HEK293 (cell line): Measurements from ENCODE around the gene ESRRG.

ENCODE experiments used
- CTCF ChIA-PET: fragments of 350-600 bp; formaldehyde crosslinking; extraction: SDS; loops from one replicate; lab custom pipeline; 2021; ENCODE audit warnings: antibody characterized with exemption; lab: Yijun Ruan, JAX
- POLR2A ChIA-PET: fragments of 300-600 bp; formaldehyde crosslinking; extraction: SDS; loops from one replicate; lab custom pipeline; 2020; ENCODE audit warnings: antibody characterized with exemption, inconsistent platforms; lab: Yijun Ruan, JAX
- H3K27ac ChIP-seq: fragments of 200-500 bp; sonication (Bioruptor generic); 2 replicates; pipeline ENCODE4 v1.5.1; 2014; ENCODE audit warnings: low read depth, low read length, control low read depth, inconsistent platforms; ENCODE audit errors: extremely low read depth
- H3K36me3 ChIP-seq, 2 experiments: fragments of 200-500 bp in 1 of 2; sonication (Bioruptor generic) in 1 of 2; 1 replicate in 1 of 2; 2 replicates in 1 of 2; pipeline ENCODE4 v1.5.1; 2014 to 2017; ENCODE audit warnings: inconsistent platforms in 2 of 2, low read length in 2 of 2; ENCODE audit not compliant: control insufficient read depth in 2 of 2, insufficient read depth in 1 of 2
- H3K4me1 ChIP-seq: fragments of 200-500 bp; sonication (Bioruptor generic); 2 replicates; pipeline ENCODE4 v1.5.1; 2014; ENCODE audit warnings: mild to moderate bottlenecking, low read length, inconsistent platforms; ENCODE audit not compliant: control insufficient read depth, insufficient read depth
- H3K4me3 ChIP-seq: 2 replicates; pipeline ENCODE4 v1.5.1; 2011; ENCODE audit warnings: low read depth, mild to moderate bottlenecking, control low read depth, low read length, moderate library complexity
- H3K9me3 ChIP-seq: fragments of 200-500 bp; sonication (Bioruptor generic); 2 replicates; pipeline ENCODE4 v1.5.1; 2014; ENCODE audit warnings: low read depth, low read length, inconsistent platforms; ENCODE audit not compliant: control insufficient read depth, insufficient read depth
- AEBP2 ChIP-seq: fragments of 450-650 bp; formaldehyde crosslinking; IDR thresholded peaks from 2 replicates; pipeline ENCODE4 v1.5.1; 2016; ENCODE audit warnings: missing biosample characterization, missing genetic modification characterization, borderline replicate concordance
- BCL11A ChIP-seq: fragments of 450-650 bp; formaldehyde crosslinking; IDR thresholded peaks from 2 replicates; pipeline ENCODE4 v1.5.1; 2016; ENCODE audit warnings: low read depth, missing biosample characterization, missing genetic modification characterization
- BCL6B ChIP-seq: fragments of 450-650 bp; formaldehyde crosslinking; IDR thresholded peaks from 2 replicates; pipeline ENCODE4 v1.5.1; 2017; ENCODE audit warnings: missing biosample characterization, missing genetic modification characterization
- GLIS1 ChIP-seq: fragments of 450-650 bp; formaldehyde crosslinking; IDR thresholded peaks from 2 replicates; pipeline ENCODE4 v1.5.1; 2016; ENCODE audit warnings: missing biosample characterization, missing genetic modification characterization
- HIC1 ChIP-seq: fragments of 450-650 bp; formaldehyde crosslinking; IDR thresholded peaks from 2 replicates; pipeline ENCODE4 v1.5.1; 2016; ENCODE audit warnings: missing biosample characterization, missing genetic modification characterization
- HOXA7 ChIP-seq: sonication (generic); formaldehyde crosslinking; IDR thresholded peaks from 2 replicates; pipeline ENCODE4 v1.8.1; 2022; ENCODE audit warnings: missing genetic modification reagents, borderline replicate concordance
- ZBTB8A ChIP-seq: fragments of 450-650 bp; formaldehyde crosslinking; IDR thresholded peaks from 2 replicates; pipeline ENCODE4 v1.5.1; 2016; ENCODE audit warnings: missing biosample characterization, missing genetic modification characterization
- ZNF174 ChIP-seq: fragments of 450-650 bp; formaldehyde crosslinking; IDR thresholded peaks from 2 replicates; pipeline ENCODE4 v1.5.0; 2017; ENCODE audit warnings: missing biosample characterization, mild to moderate bottlenecking, missing genetic modification characterization
- ZNF19 ChIP-seq: fragments of 450-650 bp; formaldehyde crosslinking; IDR thresholded peaks from 2 replicates; pipeline ENCODE4; 2016; ENCODE audit warnings: missing biosample characterization, missing genetic modification characterization, low read depth
- ZNF239 ChIP-seq: fragments of 450-650 bp; formaldehyde crosslinking; IDR thresholded peaks from 2 replicates; pipeline ENCODE4 v1.5.1; 2016; ENCODE audit warnings: missing biosample characterization, missing genetic modification characterization
- ZNF292 ChIP-seq: fragments of 450-650 bp; formaldehyde crosslinking; IDR thresholded peaks from 2 replicates; pipeline ENCODE4 v1.5.1; 2016; ENCODE audit warnings: low read depth, missing biosample characterization, missing genetic modification characterization, borderline replicate concordance
- ZNF311 ChIP-seq: fragments of 450-650 bp; formaldehyde crosslinking; IDR thresholded peaks from 2 replicates; pipeline ENCODE4 v1.5.1; 2017; ENCODE audit warnings: missing biosample characterization, missing genetic modification characterization, borderline replicate concordance
- ZNF529 ChIP-seq: fragments of 450-650 bp; formaldehyde crosslinking; IDR thresholded peaks from 2 replicates; pipeline ENCODE4 v1.5.1; 2017; ENCODE audit warnings: missing genetic modification characterization, missing biosample characterization; ENCODE audit not compliant: insufficient replicate concordance
- ZNF548 ChIP-seq: fragments of 450-650 bp; formaldehyde crosslinking; IDR thresholded peaks from 2 replicates; pipeline ENCODE4 v1.5.1; 2016; ENCODE audit warnings: missing biosample characterization, missing genetic modification characterization
- ZNF560 ChIP-seq: fragments of 450-650 bp; formaldehyde crosslinking; IDR thresholded peaks from 2 replicates; pipeline ENCODE4 v1.5.1; 2017; ENCODE audit warnings: missing biosample characterization, missing genetic modification characterization, borderline replicate concordance
- ZNF785 ChIP-seq: fragments of 450-650 bp; formaldehyde crosslinking; IDR thresholded peaks from 2 replicates; pipeline ENCODE4 v1.5.1; 2016; ENCODE audit warnings: missing biosample characterization, missing genetic modification characterization
- ZSCAN18 ChIP-seq: fragments of 450-650 bp; formaldehyde crosslinking; IDR thresholded peaks from 2 replicates; pipeline ENCODE4 v1.5.1; 2016; ENCODE audit warnings: missing biosample characterization, missing genetic modification characterization
- TF ChIP-seq, protein P1 (sequence below): fragments of 450-650 bp; formaldehyde crosslinking; IDR thresholded peaks from 2 replicates; pipeline ENCODE4 v1.5.1; 2016; ENCODE audit warnings: missing biosample characterization, missing genetic modification characterization
- TF ChIP-seq, protein P2 (sequence below): fragments of 450-650 bp; formaldehyde crosslinking; IDR thresholded peaks from 2 replicates; pipeline ENCODE4 v1.5.1; 2016; ENCODE audit warnings: missing biosample characterization, missing genetic modification characterization

ESRRG gene

GRCh38 chr1:216740331-216740730, 17.1 kb upstream of the ESRRG start:
- CTCF ChIA-PET = interaction anchor here (1.0 kb wide), 1 partner anchor 10 kb away, joined by 3 read pairs; no protein-coding TSS in a partner anchor
- TF ChIP-seq, protein P1, sequence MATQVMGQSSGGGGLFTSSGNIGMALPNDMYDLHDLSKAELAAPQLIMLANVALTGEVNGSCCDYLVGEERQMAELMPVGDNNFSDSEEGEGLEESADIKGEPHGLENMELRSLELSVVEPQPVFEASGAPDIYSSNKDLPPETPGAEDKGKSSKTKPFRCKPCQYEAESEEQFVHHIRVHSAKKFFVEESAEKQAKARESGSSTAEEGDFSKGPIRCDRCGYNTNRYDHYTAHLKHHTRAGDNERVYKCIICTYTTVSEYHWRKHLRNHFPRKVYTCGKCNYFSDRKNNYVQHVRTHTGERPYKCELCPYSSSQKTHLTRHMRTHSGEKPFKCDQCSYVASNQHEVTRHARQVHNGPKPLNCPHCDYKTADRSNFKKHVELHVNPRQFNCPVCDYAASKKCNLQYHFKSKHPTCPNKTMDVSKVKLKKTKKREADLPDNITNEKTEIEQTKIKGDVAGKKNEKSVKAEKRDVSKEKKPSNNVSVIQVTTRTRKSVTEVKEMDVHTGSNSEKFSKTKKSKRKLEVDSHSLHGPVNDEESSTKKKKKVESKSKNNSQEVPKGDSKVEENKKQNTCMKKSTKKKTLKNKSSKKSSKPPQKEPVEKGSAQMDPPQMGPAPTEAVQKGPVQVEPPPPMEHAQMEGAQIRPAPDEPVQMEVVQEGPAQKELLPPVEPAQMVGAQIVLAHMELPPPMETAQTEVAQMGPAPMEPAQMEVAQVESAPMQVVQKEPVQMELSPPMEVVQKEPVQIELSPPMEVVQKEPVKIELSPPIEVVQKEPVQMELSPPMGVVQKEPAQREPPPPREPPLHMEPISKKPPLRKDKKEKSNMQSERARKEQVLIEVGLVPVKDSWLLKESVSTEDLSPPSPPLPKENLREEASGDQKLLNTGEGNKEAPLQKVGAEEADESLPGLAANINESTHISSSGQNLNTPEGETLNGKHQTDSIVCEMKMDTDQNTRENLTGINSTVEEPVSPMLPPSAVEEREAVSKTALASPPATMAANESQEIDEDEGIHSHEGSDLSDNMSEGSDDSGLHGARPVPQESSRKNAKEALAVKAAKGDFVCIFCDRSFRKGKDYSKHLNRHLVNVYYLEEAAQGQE (tag by site-specific recombination) = no peak
- TF ChIP-seq ZSCAN18 (tag by site-specific recombination) (no peak), AEBP2 (tag by site-specific recombination) (no peak), ZNF292 (no peak), BCL11A (no peak), ZBTB8A (tag by site-specific recombination) (no peak), BCL6B (no peak), GLIS1 (tag by site-specific recombination) (no peak)
- POLR2A ChIA-PET = no interaction called here
- no peaks in the 10 kb centered on the region for H3K9me3 ChIP-seq
- H3K27ac ChIP-seq = no peak overlapping the region
- H3K4me3 ChIP-seq = no peak overlapping the region
- no peaks in the 10 kb centered on the region for H3K36me3 ChIP-seq
- no peaks in the 10 kb centered on the region for H3K4me1 ChIP-seq

DNA sequence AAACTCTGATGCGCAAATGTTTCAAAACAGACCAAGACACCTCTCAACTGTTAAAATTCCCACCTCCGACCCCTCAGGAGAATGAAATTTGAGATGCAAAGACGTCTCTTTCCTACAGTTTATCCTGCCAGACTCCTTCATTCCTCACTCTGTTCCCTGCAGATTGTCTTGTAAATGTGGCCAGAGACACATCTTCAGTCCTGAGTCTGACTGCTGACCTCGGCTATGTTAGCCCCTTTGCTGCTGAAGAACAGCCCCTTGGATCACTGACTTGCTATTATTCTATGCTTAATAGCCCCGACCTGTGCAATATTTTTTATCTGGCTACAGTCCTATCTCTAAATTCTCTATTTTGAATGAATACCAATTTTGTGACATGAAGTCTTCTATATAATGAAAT, 16.6 kb upstream of the ESRRG start:
- ChIA-PET CTCF (interaction anchor here (2.3 kb wide), 1 partner anchor 10 kb away, joined by 11 read pairs; no protein-coding TSS in a partner anchor), POLR2A (no interaction called here)
- no peak for TF ChIP-seq ZNF239
- TF ChIP-seq ZNF19 (tag by site-specific recombination) = no peak
- no peak overlapping the region for H3K27ac ChIP-seq
- no peaks in the 10 kb centered on the region for H3K9me3 ChIP-seq
- H3K4me3 ChIP-seq = no peak overlapping the region
- no peaks in the 10 kb centered on the region for H3K4me1 ChIP-seq
- no peaks in the 10 kb centered on the region for H3K36me3 ChIP-seq

GRCh38 chr1:216732121-216732520, 8.9 kb upstream of the ESRRG start:
- ChIA-PET CTCF (no interaction called here), POLR2A (interaction anchor here (0.7 kb wide), 1 partner anchor 1490 kb away, joined by 4 read pairs; no protein-coding TSS in a partner anchor)
- no peaks in the 10 kb centered on the region for H3K9me3 ChIP-seq
- no peaks in the 10 kb centered on the region for H3K36me3 ChIP-seq
- no peak overlapping the region for H3K27ac ChIP-seq
- no peaks in the 10 kb centered on the region for H3K4me1 ChIP-seq
- no peak overlapping the region for H3K4me3 ChIP-seq
- TF ChIP-seq ZNF548 (tag by site-specific recombination) = no peak
- TF ChIP-seq ZNF529 = no peak
- TF ChIP-seq ZNF174 (tag by site-specific recombination) = no peak
- TF ChIP-seq, protein P2, sequence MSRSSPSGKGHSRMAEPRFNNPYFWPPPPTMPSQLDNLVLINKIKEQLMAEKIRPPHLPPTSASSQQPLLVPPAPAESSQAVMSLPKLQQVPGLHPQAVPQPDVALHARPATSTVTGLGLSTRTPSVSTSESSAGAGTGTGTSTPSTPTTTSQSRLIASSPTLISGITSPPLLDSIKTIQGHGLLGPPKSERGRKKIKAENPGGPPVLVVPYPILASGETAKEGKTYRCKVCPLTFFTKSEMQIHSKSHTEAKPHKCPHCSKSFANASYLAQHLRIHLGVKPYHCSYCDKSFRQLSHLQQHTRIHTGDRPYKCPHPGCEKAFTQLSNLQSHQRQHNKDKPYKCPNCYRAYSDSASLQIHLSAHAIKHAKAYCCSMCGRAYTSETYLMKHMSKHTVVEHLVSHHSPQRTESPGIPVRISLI (tag by site-specific recombination) = no peak
- no peak for TF ChIP-seq HOXA7
- TF ChIP-seq HIC1 (tag by site-specific recombination) = no peak
- no peak for TF ChIP-seq ZNF560
- TF ChIP-seq ZNF311 (tag by site-specific recombination) = no peak
- no peak for TF ChIP-seq ZNF785 (tag by site-specific recombination)
